ENCODE results near the gene HOXA2.

HOXA2 gene

DNA sequence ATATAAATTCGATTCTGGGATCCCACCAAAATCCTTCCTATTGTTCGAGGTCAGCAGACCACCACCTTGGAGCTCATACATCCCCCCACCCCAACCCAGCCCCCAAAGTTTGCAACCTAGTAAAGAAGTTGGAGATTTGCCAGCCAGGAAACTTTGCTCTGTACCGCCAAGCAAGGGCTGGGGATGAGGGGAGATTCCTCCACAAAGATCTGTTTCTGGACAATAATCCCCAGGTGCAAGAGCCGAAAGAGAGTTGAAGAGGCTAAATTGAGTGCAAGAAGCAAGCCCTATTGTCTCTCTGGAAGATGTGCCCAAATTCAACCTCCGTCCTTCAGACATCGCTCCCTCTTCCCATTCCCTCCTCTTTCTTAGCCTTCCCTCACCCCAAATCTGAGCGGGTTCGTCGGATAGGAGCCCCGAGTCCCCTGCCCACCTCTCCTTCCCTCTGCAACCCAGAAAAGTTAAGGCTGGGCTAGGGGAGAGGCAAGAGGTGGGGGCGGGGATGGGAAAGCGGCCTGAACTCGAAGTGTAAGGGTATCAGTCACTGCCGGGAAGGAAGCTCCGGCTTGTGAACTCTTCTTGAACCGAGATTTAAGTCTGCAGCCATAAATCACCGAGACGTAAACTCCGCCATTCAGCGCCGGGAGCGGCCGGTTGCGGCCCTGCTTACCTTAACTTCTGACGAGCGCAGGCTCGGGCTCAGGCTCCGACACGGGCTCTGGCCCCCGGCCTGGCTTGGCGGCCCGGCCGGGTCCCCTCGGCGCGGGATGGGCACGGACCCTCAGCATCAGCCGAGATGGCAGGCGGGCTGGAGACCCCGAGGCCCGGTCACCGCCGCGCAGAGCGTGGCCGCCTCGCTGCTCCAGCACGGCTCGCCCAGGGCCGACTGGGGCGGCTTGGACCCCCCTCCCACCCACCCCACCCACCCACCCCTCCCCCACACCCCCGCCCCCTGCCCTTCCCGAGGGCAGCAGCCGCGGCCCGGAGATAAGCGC, 10.8 kb upstream of the HOXA2 start:
- H3K4me3 ChIP-seq (ENCODE audit: low read depth, low read length): no peak overlapping the region

- no peak overlapping the region for H3K4me3 ChIP-seq (ENCODE audit: low read depth, low read length)
These were observed 9.9 kb upstream of the HOXA2 start for GRCh38 chr7:27112361-27112760.

DNA sequence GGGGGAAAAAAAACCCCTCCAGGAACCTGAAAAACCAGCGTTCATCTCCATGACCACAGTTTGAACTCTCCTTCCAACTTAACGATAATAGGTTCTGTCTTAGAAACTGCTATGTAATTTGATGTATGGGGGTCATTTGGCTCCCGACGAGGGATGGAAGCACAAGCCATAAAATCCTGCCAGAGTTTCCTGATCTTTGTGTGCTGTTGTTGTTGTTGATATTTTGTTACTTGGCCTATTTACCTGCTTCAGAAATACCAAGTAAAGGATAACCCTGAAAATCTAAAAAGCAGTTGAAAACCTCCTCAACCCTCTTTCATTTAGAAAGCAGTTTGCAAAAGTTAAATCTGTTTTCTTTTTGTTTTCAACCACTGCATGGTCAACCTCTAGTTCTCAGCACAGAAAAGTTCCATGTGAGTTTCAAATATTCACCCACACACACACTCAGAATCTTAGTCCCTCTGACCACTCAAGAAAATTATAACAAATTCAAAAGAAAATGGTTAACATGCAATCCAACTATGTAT, 9.3 kb upstream of the HOXA2 start:
- H3K4me3 ChIP-seq (ENCODE audit: low read depth, low read length): no peak overlapping the region

DNA sequence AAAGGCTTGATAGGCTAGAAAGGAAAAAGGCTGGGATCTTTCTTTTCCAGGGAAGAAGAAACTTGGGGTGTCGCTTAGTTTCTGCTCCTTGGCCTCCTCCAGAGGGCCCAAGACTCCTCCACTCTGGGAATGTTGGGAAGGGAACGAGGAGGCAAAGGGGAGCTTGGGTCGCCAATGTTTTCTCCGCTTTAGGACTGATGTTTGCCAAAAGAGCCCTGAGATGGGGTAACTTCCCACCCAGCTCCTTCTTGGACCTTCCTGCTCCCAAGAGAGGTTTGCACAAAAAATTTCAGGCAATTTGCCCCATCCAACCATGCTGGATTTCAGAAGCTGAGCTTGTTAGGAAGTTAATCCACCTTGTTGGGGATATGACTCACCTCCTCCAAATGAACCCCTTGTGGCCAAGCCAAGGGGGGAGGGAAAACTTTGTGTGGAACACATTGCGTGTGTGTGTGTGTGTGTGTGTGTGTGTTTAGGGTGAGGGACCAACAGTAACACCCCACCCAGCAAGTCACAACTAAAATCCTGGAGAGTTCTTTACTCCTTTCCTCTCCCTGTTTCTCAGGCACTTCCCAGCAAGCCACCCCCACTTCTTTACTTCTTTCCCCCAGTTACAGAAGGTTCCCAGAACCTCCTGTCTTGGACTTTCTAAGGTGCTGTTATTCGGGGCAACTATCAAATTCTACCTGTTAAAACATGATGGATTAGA, 8.7 kb upstream of the HOXA2 start:
- H3K4me3 ChIP-seq (ENCODE audit: low read depth, low read length): no peak overlapping the region

DNA sequence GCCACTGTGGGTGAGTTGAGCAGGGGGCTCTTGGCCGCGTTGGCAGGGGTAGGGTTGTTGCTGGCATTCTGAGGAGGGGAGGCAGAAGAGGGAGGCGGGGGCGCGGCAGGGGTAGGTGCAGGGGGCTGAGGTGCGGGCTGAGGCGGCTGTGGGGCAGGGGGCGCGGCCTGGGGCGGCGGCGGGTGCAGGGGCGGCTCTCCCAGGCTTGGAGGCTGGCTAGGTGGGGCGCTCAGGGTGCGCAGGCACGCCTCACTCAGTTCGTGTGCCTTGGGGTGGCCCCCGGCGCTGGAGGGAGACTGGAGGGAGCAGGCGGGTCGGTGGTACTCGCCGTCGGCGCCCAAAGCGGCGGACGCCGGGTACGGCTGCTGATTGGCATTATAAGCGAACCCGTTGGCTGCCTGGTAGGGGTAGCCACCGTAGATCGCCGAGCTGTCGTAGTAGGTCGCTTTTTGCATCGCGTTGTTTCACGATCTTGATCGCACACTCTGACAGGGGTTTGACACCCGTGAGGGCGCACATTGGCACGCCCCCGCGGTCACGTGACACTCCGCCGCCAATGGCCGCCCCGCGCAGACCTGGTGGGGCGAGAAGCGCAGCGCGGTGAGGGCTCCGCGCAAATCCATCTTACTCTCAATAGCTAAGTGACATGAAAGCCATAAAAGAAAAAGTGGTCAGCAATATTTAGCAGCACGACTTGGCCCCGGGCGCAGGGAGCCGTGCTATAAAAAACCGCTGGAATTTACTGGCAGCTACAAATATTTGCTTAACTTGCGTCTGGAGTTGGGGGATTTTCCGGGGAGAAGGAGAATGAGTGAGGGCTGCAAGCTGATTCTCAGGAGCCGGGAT, 7.9 kb upstream of the HOXA2 start:
- H3K4me3 ChIP-seq (ENCODE audit: low read depth, low read length): peak overlapping the region; percentile 13

- no peak overlapping the region for H3K4me3 ChIP-seq (ENCODE audit: low read depth, low read length)
These were observed 7.1 kb upstream of the HOXA2 start for GRCh38 chr7:27109466-27110185.

DNA sequence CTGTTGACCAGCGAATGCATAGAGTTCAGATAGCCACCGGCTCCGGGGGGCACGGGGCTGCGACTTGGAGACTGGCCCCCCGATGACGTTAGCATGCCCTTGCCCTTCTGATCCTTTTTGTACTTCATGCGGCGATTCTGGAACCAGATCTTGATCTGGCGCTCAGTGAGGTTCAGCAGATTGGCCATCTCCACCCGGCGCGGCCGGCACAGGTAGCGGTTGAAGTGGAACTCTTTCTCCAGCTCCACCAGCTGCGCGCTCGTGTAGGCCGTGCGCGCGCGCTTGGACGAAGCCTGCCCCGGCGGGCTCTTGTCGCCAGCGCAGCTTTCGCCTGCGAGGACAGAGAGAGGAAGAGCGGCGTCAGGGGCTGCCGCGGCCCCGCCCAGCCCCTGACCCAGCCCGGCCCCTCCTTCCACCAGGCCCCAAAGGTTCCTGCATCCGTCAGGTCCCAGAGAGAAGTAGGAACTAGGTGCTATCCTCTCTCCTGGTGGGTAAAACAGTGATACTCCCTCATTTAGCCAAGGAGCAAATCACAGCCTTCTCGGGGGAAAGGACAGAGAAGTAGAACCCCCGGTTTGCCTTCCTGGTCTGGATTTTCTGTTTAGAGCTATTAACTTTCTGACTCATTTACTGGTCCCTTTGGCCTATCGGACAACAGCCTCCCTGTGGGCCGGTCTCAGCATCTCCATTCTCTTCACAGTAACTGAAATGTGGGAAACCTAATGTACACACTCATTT, 6.1 kb upstream of the HOXA2 start:
- no peak overlapping the region for H3K4me3 ChIP-seq (ENCODE audit: low read depth, low read length)

- no peak overlapping the region for H3K4me3 ChIP-seq (ENCODE audit: low read depth, low read length)
These were observed 5.2 kb upstream of the HOXA2 start for GRCh38 chr7:27107391-27108381.

DNA sequence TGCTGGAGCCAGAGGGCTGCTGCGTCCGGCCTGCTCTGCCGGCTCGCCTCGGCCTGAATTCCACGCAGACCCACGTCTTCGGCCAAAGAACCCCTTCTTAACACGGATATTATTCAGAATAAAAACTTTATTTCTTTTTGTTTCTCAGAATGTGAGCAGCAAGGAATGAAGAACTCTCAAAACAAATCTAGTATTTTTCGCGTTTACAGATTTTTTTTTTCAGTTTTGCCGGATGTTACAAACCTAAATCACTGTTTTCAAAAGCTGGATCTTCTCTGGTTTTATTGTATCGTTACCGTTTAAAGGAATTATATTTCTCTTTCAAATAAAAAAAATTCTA, 4.4 kb upstream of the HOXA2 start:
- no peak overlapping the region for H3K4me3 ChIP-seq (ENCODE audit: low read depth, low read length)

GRCh38 chr7:27106181-27106900, 3.9 kb upstream of the HOXA2 start:
- H3K4me3 ChIP-seq (ENCODE audit: low read depth, low read length): no peak overlapping the region

DNA sequence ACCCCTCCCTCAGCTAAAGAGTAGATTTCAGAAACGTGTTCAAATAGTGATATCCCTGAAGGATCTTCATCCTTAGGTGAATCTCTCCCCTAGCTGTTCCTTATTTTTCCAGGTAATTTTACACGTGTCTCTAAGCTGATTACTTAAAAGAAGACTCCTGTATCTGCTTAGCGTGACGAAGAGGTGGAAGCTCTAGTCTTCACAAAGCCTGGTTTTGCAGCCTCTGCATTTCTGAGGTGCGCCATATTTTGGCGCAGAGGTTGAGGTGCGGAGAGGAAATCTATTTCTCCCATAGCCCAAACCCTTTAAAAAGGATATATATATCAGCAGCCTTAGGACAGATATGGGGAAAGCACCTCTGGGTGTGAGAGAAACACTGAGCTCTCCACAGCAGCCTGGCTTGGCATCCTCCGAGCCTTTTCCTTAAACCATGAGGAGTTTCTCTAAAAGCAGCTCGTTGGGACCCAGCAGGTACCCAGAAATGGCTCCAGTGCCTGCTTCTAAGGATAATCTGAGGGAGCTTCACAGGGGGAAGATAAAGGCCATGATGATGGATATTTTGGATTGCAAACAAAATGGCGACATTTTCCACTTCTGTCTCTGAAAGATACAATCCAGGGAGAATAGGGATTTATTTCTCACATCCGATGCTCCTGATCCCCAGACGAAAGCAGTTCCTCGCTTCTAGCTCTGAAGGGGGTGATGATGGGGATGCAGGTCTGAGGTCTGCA, 3.0 kb upstream of the HOXA2 start:
- no peak overlapping the region for H3K4me3 ChIP-seq (ENCODE audit: low read depth, low read length)

GRCh38 chr7:27104341-27105058, 2.0 kb upstream of the HOXA2 start:
- no peak overlapping the region for H3K4me3 ChIP-seq (ENCODE audit: low read depth, low read length)

DNA sequence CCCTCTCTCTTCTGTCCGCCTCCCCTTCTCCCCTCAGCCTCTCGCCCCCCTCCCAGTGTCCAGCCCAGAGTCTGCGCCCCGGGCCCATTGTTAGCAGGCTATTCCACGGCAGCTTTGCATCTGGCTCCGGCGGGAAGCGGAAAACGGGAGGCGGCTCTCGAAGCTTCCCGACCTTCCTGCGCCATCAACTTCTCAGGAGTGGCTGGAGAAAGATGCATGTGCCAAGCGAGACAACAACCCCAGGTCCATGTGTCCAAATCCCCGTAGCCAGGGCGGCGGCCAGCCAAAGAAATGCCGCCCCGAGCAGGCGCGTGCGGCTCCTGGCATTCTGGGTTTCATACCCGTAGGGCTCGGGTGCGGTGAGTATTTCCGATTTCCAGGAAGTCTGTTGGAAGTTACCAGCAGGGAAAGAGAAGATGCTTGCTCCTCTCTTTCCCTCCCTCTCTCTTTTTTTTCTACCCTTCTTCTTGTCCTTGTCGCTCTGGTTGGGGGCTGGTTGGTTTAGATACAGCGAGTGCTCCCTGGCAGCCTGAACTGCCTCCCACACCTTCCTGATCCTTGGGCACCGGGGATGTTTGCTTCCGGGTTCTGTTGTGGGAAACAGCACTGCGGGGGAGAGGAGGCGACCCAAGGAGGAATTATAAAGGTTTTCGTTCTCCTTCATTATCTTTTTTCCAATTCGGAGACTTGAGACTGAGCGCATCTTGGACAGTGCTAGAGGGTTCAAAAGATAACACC, 1.2 kb upstream of the HOXA2 start:
- H3K4me3 ChIP-seq (ENCODE audit: low read depth, low read length): no peak overlapping the region

GRCh38 chr7:27101957-27102580, 414 bp downstream of the HOXA2 start:
- H3K4me3 ChIP-seq (ENCODE audit: low read depth, low read length): no peak overlapping the region

- no peak overlapping the region for H3K4me3 ChIP-seq (ENCODE audit: low read depth, low read length)
These were observed 1.1 kb downstream of the HOXA2 start for GRCh38 chr7:27101171-27101956.

Data from iPS-11a (cell line).